SH-SY5Y (cell line): ENCODE results near the gene TRIM65.
A peak's percentile ranks its signal among the peaks of the same experiment; 100 is the strongest.

Experiments used
- GATA2 ChIP-seq: IDR thresholded peaks from 2 replicates; pipeline ENCODE4 v1.6.1; 2011; ENCODE audit warnings: mild to moderate bottlenecking, low read depth, low read length
- GATA3 ChIP-seq: IDR thresholded peaks from 2 replicates; pipeline ENCODE4 v1.6.1; 2011; ENCODE audit warnings: low read depth, mild to moderate bottlenecking, low read length, moderate library complexity

Gene TRIM65

DNA sequence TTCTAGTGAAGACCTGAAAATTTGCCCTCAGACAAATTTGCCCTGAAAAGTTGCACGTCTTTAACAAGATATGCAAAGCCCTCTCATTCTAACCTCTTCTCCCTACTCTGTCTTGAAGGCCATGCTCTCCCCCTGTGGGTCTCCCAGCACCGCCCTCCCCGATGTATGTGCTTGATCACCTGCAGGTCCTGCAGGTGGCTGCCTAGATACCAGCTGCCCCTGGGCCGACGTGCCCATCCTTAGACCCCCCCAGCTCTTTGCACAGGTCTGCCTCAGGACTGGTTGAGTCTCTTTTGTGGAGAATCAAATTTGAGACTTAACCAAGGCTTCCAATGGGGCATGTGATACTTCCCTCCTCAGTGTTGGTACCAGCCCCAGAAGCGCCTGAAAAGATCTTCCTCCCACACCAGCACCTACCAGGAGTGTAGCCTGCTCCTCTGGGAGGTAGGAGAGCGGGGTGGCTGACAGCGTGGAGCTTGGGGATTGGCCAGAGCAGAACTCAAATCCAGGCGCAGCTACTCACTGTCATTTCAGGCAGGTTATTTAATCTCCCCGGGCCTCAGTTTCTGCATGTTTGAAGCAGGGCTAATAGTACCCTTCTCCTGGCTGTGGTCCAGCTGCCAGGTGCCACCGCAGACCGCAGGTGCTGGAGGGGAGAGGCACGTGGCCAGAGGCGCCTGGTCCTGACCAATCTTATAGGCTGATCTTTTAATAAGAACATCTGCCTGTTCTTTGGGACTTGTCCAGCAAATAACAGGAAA, 12.5 kb upstream of the TRIM65 start:
- TF ChIP-seq GATA2 (0 out of 2 replicates have a peak, but pooled peaks have one; percentile 45), GATA3 (no peak)

DNA sequence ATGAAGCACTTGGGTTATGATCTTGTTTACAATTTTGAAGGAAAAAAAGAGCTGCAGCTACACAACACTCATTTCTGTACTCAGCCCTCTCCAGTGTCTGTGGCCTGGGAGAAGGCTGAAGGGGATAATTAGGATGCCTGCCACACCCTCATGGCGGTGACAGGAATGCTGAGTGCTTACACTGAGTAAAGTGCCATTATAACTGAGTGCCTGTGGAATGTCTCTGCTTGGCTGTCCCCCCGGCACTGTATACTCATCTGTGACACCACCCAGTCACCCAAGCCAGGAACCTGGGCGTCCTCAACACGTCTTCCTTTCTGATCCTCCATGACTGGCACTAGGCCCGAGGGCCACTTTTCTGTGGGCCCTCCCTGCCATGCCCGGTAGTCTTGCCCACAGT, 11.4 kb upstream of the TRIM65 start:
- no peak for TF ChIP-seq GATA3
- no peak for TF ChIP-seq GATA2

DNA sequence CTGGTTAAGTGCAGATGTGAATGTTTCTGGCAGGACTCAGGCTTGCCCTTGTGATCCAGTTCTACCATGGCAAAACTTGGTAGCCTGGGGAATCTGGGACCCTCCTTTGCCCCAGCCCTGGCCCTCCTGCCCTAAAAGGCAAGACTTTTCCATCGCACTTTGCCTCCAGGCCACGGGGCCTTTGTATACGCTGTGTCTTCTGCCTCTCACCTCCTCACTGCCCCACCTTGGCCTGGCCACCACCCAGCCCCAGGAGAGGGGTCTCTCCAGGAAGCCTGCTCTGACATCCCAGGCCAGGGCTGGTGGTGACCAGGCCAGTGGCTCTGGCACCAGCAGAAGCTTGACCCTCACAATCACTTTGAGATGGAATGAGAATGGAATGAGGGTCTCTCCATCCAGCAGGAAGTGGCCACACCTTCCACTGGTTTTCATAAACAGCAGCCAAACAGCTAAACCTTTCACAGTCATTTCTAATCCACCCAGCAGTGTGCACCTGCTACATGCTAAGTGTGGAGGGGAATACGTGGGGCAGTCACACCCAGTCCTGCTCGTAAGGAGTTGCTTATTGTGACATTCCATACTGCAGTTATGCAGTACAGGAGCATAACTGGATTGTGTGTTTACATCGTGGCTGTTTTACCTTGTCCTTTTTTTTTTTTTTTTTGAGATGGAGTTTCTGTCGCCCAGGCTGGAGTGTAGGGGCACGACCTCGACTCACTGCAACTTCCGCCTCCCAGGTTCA, 9.6 kb upstream of the TRIM65 start:
- TF ChIP-seq GATA3 (no peak), GATA2 (no peak)

DNA sequence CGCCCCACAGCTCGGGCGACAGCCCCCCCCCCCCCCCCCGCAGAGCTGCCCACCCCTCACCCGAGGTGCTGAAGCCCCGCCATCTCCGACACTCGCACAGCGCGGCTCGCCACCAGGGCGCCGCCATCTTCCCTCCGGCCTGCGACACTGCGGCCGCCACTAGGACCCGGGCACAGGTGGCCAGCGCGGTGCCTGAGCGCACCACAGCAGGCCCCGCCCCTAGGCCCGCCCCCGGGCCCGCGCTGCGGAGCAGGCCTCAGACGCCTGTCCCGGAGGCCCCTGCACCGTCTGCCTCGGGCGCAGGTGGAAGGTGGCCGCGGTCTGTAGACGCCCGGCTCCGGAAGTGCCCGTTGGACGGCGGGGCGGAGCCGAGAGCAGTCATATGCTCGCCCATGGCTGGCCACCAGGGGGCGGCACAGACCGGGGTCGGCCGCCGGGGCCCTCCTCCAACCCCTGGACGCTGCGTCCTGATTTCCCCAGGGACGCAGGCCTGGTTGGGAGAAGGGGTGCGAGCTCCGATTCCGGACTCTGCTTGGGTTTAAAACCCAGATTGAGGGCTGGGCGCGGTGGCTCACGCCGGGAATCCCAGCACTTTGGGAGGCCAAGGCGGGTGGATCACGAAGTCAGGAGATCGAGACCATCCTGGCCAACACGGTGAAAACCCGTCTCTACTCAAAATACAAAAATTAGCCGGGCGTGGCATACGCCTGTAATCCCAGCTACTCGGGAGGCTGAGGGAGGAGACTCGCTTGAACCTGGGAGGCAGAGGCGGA, 8.2 kb upstream of the TRIM65 start, which contains the start of gene MRPL38:
TSS of gene MRPL38 (minus strand) at position 136 of the 773 bp plus-strand sequence. CDS start at position 127, 9 bp downstream.
- TF ChIP-seq GATA2 = no peak; the same call in 1 of the 2 replicates
- TF ChIP-seq GATA3 = no peak

DNA sequence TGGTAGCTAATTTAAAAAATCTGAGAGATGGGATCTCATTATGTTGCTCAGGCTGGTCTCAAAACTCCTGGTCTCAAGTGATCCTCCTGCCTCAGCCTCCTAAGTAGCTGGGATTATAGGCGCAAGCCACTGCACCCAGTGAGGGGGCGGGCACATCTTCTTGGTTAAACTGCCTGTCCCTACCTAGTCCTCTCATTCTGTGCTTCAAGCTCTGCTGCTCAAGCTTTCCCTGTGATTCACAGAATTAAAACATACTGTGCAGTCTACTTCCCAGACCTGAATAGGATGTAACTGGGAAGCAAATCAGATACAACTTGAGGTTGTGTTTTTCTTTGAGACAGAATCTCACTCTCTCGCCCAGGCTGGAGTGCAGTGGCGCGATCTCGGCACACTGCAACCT, 5.7 kb upstream of the TRIM65 start:
- TF ChIP-seq GATA3 (no peak), GATA2 (no peak)

DNA sequence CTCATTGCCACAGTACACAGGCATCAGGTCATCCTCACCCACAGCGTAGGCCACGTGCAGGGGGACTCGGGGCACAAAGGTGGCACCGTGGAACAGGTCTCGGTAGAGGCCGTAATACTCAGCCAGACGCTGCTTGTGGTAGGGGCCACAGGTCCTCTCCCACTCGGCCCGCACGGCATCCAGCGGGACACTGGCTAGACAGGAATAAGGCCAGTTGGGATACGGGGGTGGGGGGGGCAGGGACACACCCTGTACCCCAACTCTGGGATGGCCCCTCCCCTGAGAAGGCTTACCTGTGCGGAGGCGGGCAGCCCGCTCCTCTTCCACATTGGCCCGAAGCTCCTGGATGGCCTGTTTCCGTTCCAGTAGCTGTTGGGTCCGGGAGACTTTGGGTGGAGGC, 5.0 kb upstream of the TRIM65 start:
- TF ChIP-seq GATA2 = no peak
- no peak for TF ChIP-seq GATA3

DNA sequence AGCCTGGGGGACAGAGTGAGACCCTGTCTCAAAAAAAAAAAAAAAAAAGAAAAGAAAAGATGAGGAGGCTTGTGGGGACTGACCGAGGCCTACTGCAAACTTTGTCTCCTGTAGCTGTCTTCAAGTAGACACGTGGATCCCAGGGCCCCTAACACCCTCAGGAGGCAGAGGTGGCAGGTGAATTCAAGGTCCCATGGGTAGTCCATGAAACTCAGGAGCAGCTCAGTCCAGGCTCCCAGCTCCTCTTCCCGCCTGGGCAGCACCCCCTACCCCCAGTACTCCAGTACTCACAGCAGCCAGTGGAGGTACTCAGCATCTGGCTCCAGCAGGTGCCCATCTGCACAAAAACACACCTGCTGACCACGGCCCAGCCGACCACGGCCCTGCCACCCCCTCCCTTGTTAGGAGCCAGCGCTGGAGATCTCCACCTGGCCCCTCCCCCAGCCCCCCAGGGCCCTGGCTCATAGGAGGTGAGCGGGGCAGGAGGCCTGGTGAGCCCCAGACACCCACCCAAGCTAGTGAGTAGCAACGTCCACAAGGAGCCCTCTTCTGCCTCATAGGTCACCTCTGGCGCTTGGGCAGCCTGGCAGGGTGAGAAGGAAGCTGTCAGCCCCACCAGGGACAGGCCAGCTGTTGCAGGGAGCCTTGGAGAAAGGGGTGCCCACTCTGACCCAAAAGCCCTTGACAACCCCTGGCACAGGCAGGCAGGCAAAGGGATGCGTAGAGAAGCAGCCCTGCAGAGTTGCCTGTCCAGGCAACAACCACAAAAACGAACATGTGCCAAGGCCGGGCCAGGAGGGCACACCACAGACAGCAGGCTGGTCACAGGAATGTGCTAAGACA, 4.2 kb upstream of the TRIM65 start:
- TF ChIP-seq GATA3 = no peak
- no peak for TF ChIP-seq GATA2

DNA sequence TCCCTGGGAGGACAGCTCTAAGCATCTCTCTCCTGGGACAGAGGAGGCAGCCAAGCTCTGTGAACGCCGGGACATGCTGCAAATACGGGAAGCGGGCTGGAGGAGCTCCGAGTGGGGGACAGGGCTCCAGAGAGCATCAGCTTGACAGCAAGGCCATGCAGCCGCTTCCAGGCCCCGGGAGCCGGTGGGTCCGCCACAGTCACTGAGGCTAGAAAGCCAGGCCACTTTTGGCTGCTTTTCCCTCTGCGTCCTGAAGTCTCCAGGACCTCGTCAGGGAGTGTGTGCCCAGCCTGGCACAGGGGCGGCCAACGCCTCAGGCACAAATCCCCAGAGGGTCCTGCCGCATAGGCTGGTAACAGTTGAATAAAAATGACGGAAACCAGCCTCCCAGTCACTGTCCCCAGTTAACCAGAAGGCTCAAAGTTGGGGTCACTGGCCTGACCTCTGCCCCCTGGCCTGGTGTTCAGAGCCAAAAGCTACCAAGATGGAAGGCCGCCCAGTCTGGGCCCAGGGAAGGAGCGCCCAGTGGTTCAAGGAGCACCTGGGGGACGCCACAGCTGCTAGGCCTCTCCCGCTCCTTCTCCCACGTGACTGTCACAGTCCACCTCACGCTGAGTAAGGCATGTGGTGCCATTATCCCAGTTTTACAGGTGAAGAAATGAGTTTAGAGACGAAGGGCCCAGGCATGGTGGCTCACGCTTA, 3.2 kb upstream of the TRIM65 start:
- no peak for TF ChIP-seq GATA3
- no peak for TF ChIP-seq GATA2

DNA sequence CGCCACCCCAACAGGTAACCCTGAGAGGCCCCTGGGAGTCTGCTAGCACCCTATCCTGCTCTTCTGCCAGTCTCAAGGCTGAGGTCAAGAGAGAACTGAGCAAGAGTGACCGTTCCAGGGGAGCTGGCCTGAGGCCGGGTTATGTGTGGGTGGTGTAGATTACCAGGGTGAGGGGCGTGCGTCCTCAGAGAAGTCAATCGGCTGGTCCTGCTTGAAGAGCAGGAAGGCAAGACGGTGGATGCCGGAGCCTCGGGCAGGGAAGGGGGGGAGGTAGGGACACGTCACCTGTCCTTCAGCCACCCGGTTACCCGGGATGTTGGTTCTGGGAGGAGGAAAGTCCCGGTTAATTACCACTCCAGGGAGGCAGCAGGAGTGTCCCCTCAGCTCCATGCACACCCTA, 2.6 kb upstream of the TRIM65 start:
- no peak for TF ChIP-seq GATA2
- TF ChIP-seq GATA3 = no peak

DNA sequence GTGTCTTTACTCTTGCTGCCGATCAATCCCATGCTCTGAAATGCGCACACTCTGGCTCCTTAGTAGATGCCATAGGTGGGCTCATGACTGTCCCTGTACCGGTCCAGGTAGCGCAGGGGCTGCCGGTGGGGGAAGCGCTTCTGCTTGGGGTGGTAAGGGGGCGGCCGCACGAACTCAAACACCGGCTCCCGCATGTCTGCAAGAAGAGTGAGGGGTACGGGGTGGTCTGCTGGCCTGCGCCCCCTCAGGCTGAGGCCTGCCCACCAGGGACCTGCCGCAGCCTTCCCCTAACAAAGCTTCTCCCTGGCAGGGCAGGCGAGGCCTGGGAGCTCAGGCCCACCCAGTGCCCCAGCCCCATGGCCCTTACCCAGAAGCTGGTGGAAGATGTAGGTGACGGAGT, 2.0 kb upstream of the TRIM65 start:
- TF ChIP-seq GATA2 (no peak), GATA3 (no peak)

DNA sequence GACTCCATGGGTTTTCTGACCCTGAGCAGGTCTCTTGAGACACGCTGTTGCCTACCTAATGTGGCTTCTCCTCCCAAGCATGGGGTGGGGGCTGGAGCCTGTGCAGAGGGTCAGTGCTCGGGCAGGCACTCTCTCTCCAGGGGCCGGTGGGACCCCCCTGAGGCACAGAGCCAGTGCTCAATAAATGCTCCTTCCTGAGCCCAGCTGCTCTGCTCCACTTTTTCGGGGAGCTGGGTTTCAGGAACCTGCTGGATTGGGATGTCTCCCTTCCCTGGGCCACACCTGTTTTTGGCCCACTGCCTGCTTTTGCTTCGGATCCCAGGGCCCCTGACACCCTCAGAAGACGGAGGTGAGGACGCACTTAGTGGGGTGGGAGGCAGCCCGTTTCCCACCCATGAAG, 1.3 kb upstream of the TRIM65 start:
- TF ChIP-seq GATA2 = no peak
- no peak for TF ChIP-seq GATA3

DNA sequence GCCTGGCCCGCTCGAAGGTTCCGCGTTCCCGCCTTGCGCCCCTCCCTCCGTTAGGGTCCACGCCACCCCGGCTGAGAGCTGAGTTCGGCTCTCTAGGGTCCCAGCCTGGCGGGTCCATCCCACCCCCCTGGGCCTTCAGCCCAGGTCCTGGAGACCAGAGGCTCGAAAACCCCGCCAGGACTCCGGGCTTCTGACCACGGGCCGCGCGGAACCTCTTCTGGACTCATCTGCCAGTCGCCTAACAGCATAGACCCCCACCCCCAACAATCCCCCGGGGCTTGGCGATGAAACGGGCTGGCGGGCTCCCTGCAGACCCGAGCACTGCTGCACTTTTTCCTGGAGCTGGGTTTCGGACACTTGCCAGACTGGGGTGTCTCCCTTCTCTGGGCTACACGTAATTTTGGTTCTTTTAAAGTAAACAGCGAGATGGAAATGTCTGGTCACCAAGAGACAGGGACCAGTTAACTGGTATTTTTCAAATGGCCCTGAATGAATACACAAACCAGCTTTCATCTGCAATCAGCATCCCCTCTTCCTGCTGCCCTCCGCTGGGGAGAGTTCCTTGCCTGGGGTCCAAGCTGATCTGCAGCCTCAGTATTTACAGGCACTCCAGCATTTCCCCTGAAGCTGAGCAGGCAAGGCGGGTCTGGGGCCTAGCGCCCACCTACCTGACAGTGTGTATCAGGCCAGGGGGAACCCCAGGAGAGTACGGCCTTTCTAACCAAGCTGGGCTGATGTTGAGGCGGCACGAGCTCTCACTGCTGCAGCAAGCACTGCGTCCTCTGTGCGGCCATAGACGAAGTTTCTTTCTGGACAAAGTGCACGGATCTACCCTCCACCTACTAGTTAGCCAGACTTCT, 639 bp upstream of the TRIM65 start:
- TF ChIP-seq GATA3 (no peak), GATA2 (no peak)
